CD4-positive, CD25-positive, alpha-beta regulatory T cell (primary cell): ENCODE measurements around the gene RAD51. TPM values are rescaled to one million over a fixed set of nuclear protein-coding genes. Genes with fewer than 3 reads are reported as not detected.
A peak's percentile ranks its signal among the peaks of the same experiment; 100 is the strongest.

ENCODE experiments used
- ATAC-seq, 2 donors: fragments of 150-1000 bp; cut with Tn5 transposase; one replicate each; pipeline ENCODE4 v1.10.0; 2021; ENCODE audit warnings: low read depth in 2 of 2, moderate number of reproducible peaks in 2 of 2, moderate library complexity in 1 of 2
- DNase-seq, 3 donors: peaks; one replicate each; pipeline versions ENCODE4 v3.0.0 to v3.0.0-alpha.2; 2012 to 2022; ENCODE audit warnings: mixed read lengths in 1 of 3
- H3K27ac ChIP-seq: one replicate; pipeline ENCODE4 v1.7.0; 2013; ENCODE audit warnings: mild to moderate bottlenecking, low read length; ENCODE audit not compliant: insufficient read depth, poor library complexity, severe bottlenecking
- H3K27me3 ChIP-seq: one replicate; pipeline ENCODE4 v1.7.0; 2013; ENCODE audit warnings: low read length; ENCODE audit not compliant: control insufficient read depth, insufficient read depth
- H3K36me3 ChIP-seq: one replicate; pipeline ENCODE4 v1.7.0; 2013; ENCODE audit warnings: mild to moderate bottlenecking, low read length, moderate library complexity; ENCODE audit not compliant: control insufficient read depth, insufficient read depth
- H3K4me1 ChIP-seq: 2 replicates; pipeline ENCODE4 v1.7.0; 2013; ENCODE audit warnings: mild to moderate bottlenecking, low read length; ENCODE audit not compliant: insufficient read depth, control insufficient read depth, poor library complexity, severe bottlenecking
- H3K4me3 ChIP-seq: one replicate; pipeline ENCODE4 v1.7.0; 2013; ENCODE audit warnings: low read depth, mild to moderate bottlenecking, low read length, moderate library complexity
- H3K9me3 ChIP-seq, 2 experiments: 1 replicate in 1 of 2; 2 replicates in 1 of 2; pipeline ENCODE4 v1.7.0; 2013; ENCODE audit warnings: low read length in 2 of 2, mild to moderate bottlenecking in 1 of 2, moderate library complexity in 1 of 2; ENCODE audit not compliant: control insufficient read depth in 2 of 2
- H3K27ac Mint-ChIP-seq, 3 donors: one replicate each; pipeline ENCODE4 v1.8.0; 2020 to 2022; ENCODE audit warnings: mild to moderate bottlenecking in 3 of 3, mixed read lengths in 3 of 3, moderate library complexity in 2 of 3
- H3K27me3 Mint-ChIP-seq: one replicate; pipeline ENCODE4 v1.8.0; 2022; ENCODE audit warnings: mild to moderate bottlenecking, mixed read lengths
- H3K36me3 Mint-ChIP-seq: one replicate; pipeline ENCODE4 v1.8.0; 2020; ENCODE audit warnings: mixed read lengths
- H3K4me1 Mint-ChIP-seq, 4 donors: one replicate each; pipeline ENCODE4 v1.8.0; 2020 to 2022; ENCODE audit warnings: mixed read lengths in 4 of 4, mild to moderate bottlenecking in 1 of 4
- H3K4me3 Mint-ChIP-seq, 4 donors: one replicate each; pipeline ENCODE4 v1.8.0; 2020 to 2022; ENCODE audit warnings: mild to moderate bottlenecking in 4 of 4, mixed read lengths in 4 of 4, moderate library complexity in 3 of 4
- H3K9me3 Mint-ChIP-seq, 7 donors: one replicate each; pipeline ENCODE4 v1.8.0; 2020 to 2022; ENCODE audit warnings: mixed read lengths in 7 of 7, mild to moderate bottlenecking in 3 of 7, moderate library complexity in 2 of 7
- polyA plus RNA-seq, 4 donors: library from polyadenylated mRNA; unstranded; fragments of 300-500 nt; fragmentation: Illumina TruSeq; gene quantifications; one replicate each; pipeline ENCODE4 v1.2.3, GENCODE V29; 2021
- total RNA-seq: library from RNA; stranded (reverse); gene quantifications from one replicate; pipeline ENCODE4 v1.2.3, GENCODE V29; 2022

RAD51 gene
- total and polyA plus RNA-seq, 5 donors from 2014 or later, result 1.5 to 6.5 (median 4.9) TPM

GRCh38 chr15:40696228-40696627, 1.3 kb downstream of the RAD51 start:
- Mint-ChIP-seq H3K9me3 (no peaks in the 10 kb centered on the region), H3K4me3 (peak overlapping the region; percentile 96 to 99 (median 98)), H3K27me3 (no peaks in the 10 kb centered on the region), H3K4me1 (peaks cover 12 to 33% (median 21%) of the 10 kb centered on the region in 4 donors), H3K36me3 (peaks cover 6% of the 10 kb centered on the region), H3K27ac (peak overlapping the region in 2 of 3 donors; percentile 92 to 100)
- DNase-seq, result no peak
- Histone ChIP-seq H3K27ac (peak overlapping the region; percentile 98), H3K4me3 (peak overlapping the region; percentile 5), H3K27me3 (no peaks in the 10 kb centered on the region), H3K36me3 (peaks cover 8% of the 10 kb centered on the region), H3K4me1 (peaks cover 13% of the 10 kb centered on the region), H3K9me3 (no peaks in the 10 kb centered on the region)
- ATAC-seq, result no peak

- H3K27ac Mint-ChIP-seq, result no peak overlapping the region
- no peaks in the 10 kb centered on the region for H3K36me3 ChIP-seq
- H3K9me3 ChIP-seq, result no peaks in the 10 kb centered on the region
- H3K27ac ChIP-seq, result no peak overlapping the region
- ATAC-seq (no peak), DNase-seq (no peak)
- peaks cover 10 to 27% (median 15%) of the 10 kb centered on the region in 4 donors for H3K4me1 Mint-ChIP-seq
- peak overlapping the region in 1 of 4 donors; percentile 65 for H3K4me3 Mint-ChIP-seq
- H3K9me3 Mint-ChIP-seq, result no peaks in the 10 kb centered on the region
- H3K4me3 ChIP-seq, result no peak overlapping the region
- H3K27me3 ChIP-seq, result no peaks in the 10 kb centered on the region
- no peaks in the 10 kb centered on the region for H3K27me3 Mint-ChIP-seq
- peaks cover 7% of the 10 kb centered on the region for H3K36me3 Mint-ChIP-seq
- peaks cover 13% of the 10 kb centered on the region for H3K4me1 ChIP-seq
Measured at GRCh38 chr15:40697916-40698315, 2.9 kb downstream of the RAD51 start.

GRCh38 chr15:40702077-40702476, 7.1 kb downstream of the RAD51 start:
- H3K9me3 Mint-ChIP-seq, result no peaks in the 10 kb centered on the region
- no peaks in the 10 kb centered on the region for H3K27me3 ChIP-seq
- H3K27ac ChIP-seq, result no peak overlapping the region
- no peaks in the 10 kb centered on the region for H3K4me1 ChIP-seq
- H3K9me3 ChIP-seq, result no peaks in the 10 kb centered on the region
- H3K27me3 Mint-ChIP-seq, result no peaks in the 10 kb centered on the region
- H3K27ac Mint-ChIP-seq, result no peak overlapping the region
- H3K4me3 ChIP-seq, result no peak overlapping the region
- ATAC-seq, result no peak
- no peak overlapping the region for H3K4me3 Mint-ChIP-seq
- H3K36me3 ChIP-seq, result no peaks in the 10 kb centered on the region
- H3K4me1 Mint-ChIP-seq, result peaks cover 0 to 6% (median under 1%) of the 10 kb centered on the region in 4 donors
- peak in 2 of 3 donors; percentile 42 to 55 for DNase-seq
- peaks cover 6% of the 10 kb centered on the region for H3K36me3 Mint-ChIP-seq

- no peaks in the 10 kb centered on the region for H3K9me3 ChIP-seq
- Mint-ChIP-seq H3K9me3 (no peaks in the 10 kb centered on the region), H3K27me3 (no peaks in the 10 kb centered on the region), H3K27ac (no peak overlapping the region), H3K36me3 (peaks cover 11% of the 10 kb centered on the region), H3K4me1 (peaks cover 0 to 6% (median under 1%) of the 10 kb centered on the region in 4 donors), H3K4me3 (no peak overlapping the region)
- no peak for ATAC-seq
- H3K36me3 ChIP-seq, result no peaks in the 10 kb centered on the region
- H3K27me3 ChIP-seq, result no peaks in the 10 kb centered on the region
- no peak for DNase-seq
- H3K27ac ChIP-seq, result no peak overlapping the region
- H3K4me3 ChIP-seq, result no peak overlapping the region
- H3K4me1 ChIP-seq, result no peaks in the 10 kb centered on the region
Measured at GRCh38 chr15:40706121-40706520, 11.1 kb downstream of the RAD51 start.

- DNase-seq (no peak), ATAC-seq (no peak)
- Histone ChIP-seq H3K36me3 (no peaks in the 10 kb centered on the region), H3K27ac (no peak overlapping the region), H3K27me3 (no peaks in the 10 kb centered on the region), H3K4me1 (no peaks in the 10 kb centered on the region), H3K4me3 (no peak overlapping the region), H3K9me3 (no peaks in the 10 kb centered on the region)
- Mint-ChIP-seq H3K27me3 (no peaks in the 10 kb centered on the region), H3K27ac (peak overlapping the region in 1 of 3 donors; percentile 35), H3K9me3 (no peaks in the 10 kb centered on the region), H3K36me3 (peaks cover 5% of the 10 kb centered on the region), H3K4me1 (no peaks in the 10 kb centered on the region), H3K4me3 (no peak overlapping the region)
Measured at GRCh38 chr15:40714144-40714543, 19.2 kb downstream of the RAD51 start.

GRCh38 chr15:40716165-40716564, 21.2 kb downstream of the RAD51 start:
- Mint-ChIP-seq H3K4me1 (no peaks in the 10 kb centered on the region), H3K4me3 (no peak overlapping the region), H3K27me3 (no peaks in the 10 kb centered on the region), H3K27ac (no peak overlapping the region), H3K36me3 (no peaks in the 10 kb centered on the region), H3K9me3 (no peaks in the 10 kb centered on the region)
- ATAC-seq (no peak), DNase-seq (no peak)
- no peaks in the 10 kb centered on the region for H3K9me3 ChIP-seq
- H3K27me3 ChIP-seq, result no peaks in the 10 kb centered on the region
- no peak overlapping the region for H3K4me3 ChIP-seq
- H3K4me1 ChIP-seq, result no peaks in the 10 kb centered on the region
- H3K36me3 ChIP-seq, result no peaks in the 10 kb centered on the region
- no peak overlapping the region for H3K27ac ChIP-seq

GRCh38 chr15:40721701-40722100, 26.7 kb downstream of the RAD51 start:
- H3K4me3 Mint-ChIP-seq, result no peak overlapping the region
- Histone ChIP-seq H3K27me3 (no peaks in the 10 kb centered on the region), H3K9me3 (no peaks in the 10 kb centered on the region), H3K4me3 (no peak overlapping the region), H3K4me1 (no peaks in the 10 kb centered on the region), H3K36me3 (no peaks in the 10 kb centered on the region), H3K27ac (no peak overlapping the region)
- no peaks in the 10 kb centered on the region for H3K9me3 Mint-ChIP-seq
- DNase-seq (no peak), ATAC-seq (no peak)
- H3K27me3 Mint-ChIP-seq, result no peaks in the 10 kb centered on the region
- H3K27ac Mint-ChIP-seq, result no peak overlapping the region
- H3K36me3 Mint-ChIP-seq, result no peaks in the 10 kb centered on the region
- peaks cover 0 to 8% (median 0%) of the 10 kb centered on the region in 4 donors for H3K4me1 Mint-ChIP-seq

- Mint-ChIP-seq H3K27me3 (no peaks in the 10 kb centered on the region), H3K4me1 (peaks cover 0 to 8% (median 0%) of the 10 kb centered on the region in 4 donors), H3K9me3 (no peaks in the 10 kb centered on the region), H3K36me3 (no peaks in the 10 kb centered on the region), H3K4me3 (no peak overlapping the region), H3K27ac (no peak overlapping the region)
- DNase-seq, result no peak
- Histone ChIP-seq H3K4me3 (no peak overlapping the region), H3K36me3 (no peaks in the 10 kb centered on the region), H3K27me3 (no peaks in the 10 kb centered on the region), H3K4me1 (no peaks in the 10 kb centered on the region), H3K9me3 (no peaks in the 10 kb centered on the region), H3K27ac (no peak overlapping the region)
- no peak for ATAC-seq
Measured at GRCh38 chr15:40722354-40722753, 27.4 kb downstream of the RAD51 start.
